Smooth muscle cell (in vitro differentiated cells): ENCODE measurements around the gene CHD5. TPM values are rescaled to one million over a fixed set of nuclear protein-coding genes. Genes with fewer than 3 reads are reported as not detected.

Experiments used
- DNase-seq: peaks from one replicate; lab custom pipeline; 2025; ENCODE audit not compliant: unreplicated experiment; lab: John Stamatoyannopoulos, UW
- H2AFZ ChIP-seq: fragments of 200-600 bp; sonication (generic); 2 replicates; pipeline ENCODE4 v1.6.0; 2016; ENCODE audit warnings: antibody characterized with exemption, low read depth, mild to moderate bottlenecking
- H3F3A ChIP-seq: fragments of 200-600 bp; sonication (generic); 2 replicates; pipeline ENCODE4 v1.6.0; 2017; ENCODE audit warnings: antibody characterized with exemption, low read depth
- H3K27ac ChIP-seq: fragments of 200-600 bp; sonication (generic); 2 replicates; pipeline ENCODE4 v1.5.1; 2016; ENCODE audit warnings: low read depth, mild to moderate bottlenecking
- H3K27me3 ChIP-seq: fragments of 200-600 bp; sonication (generic); 2 replicates; pipeline ENCODE4 v1.6.1; 2016; ENCODE audit warnings: low read depth, mild to moderate bottlenecking
- H3K36me3 ChIP-seq: fragments of 200-600 bp; sonication (generic); 2 replicates; pipeline ENCODE4 v1.5.1; 2016; ENCODE audit warnings: low read depth
- H3K4me1 ChIP-seq: fragments of 200-600 bp; sonication (generic); 2 replicates; pipeline ENCODE4 v1.5.1; 2016; ENCODE audit warnings: low read depth
- H3K4me2 ChIP-seq: fragments of 200-600 bp; sonication (generic); 2 replicates; pipeline ENCODE4 v1.6.0; 2016; ENCODE audit warnings: mild to moderate bottlenecking
- H3K4me3 ChIP-seq: fragments of 200-600 bp; sonication (generic); 2 replicates; pipeline ENCODE4 v1.5.1; 2016; ENCODE audit warnings: mild to moderate bottlenecking
- H3K79me2 ChIP-seq: fragments of 200-600 bp; sonication (generic); 2 replicates; pipeline ENCODE4 v1.6.0; 2016; ENCODE audit warnings: low read depth, mild to moderate bottlenecking
- H3K9ac ChIP-seq: fragments of 200-600 bp; sonication (generic); 2 replicates; pipeline ENCODE4 v1.6.0; 2016; ENCODE audit warnings: low read depth
- H3K9me3 ChIP-seq: fragments of 200-600 bp; sonication (generic); replicated peaks from 2 replicates; pipeline ENCODE4 v1.5.1; 2016; ENCODE audit warnings: low read depth
- H4K20me1 ChIP-seq: fragments of 200-600 bp; sonication (generic); 2 replicates; pipeline ENCODE4 v1.6.0; 2016; ENCODE audit warnings: low read depth
- CTCF ChIP-seq: fragments of 200-600 bp; sonication (generic); IDR thresholded peaks from 2 replicates; pipeline ENCODE4 v1.5.1; 2017; ENCODE audit warnings: borderline replicate concordance, mild to moderate bottlenecking, antibody characterized with exemption; ENCODE audit not compliant: insufficient read depth, poor library complexity, severe bottlenecking
- WGBS: methylation state at CpG from one replicate; pipeline ENCODE4 v1.1.7; 2016; ENCODE audit warnings: low lambda C conversion rate; 5-methylcytosine and 5-hydroxymethylcytosine counted together
- polyA plus RNA-seq: library from polyadenylated mRNA; unstranded; fragments of >200 nt; fragmentation: Nextera tagmentation; extraction: Ambion mirVana; gene quantifications from 2 replicates; pipeline ENCODE4 v1.2.1, GENCODE V29; 2016
- total RNA-seq: library from RNA; depleted of rRNA; stranded (reverse); fragments of >200 nt; gene quantifications from 2 replicates; pipeline ENCODE4 v1.2.3, GENCODE V29; 2014

The CHD5 gene
- total and polyA plus RNA-seq, 2 experiments from 2014 or later, result 0.40 TPM; not detected in 1

GRCh38 chr1:6151291-6151822 lies 28.8 kb downstream of the CHD5 start:
- Histone ChIP-seq H3K79me2 (no peaks in the 10 kb centered on the region), H3K27me3 (peaks cover 25% of the 10 kb centered on the region), H4K20me1 (no peaks in the 10 kb centered on the region), H3K4me3 (no peak overlapping the region), H3F3A (no peaks in the 10 kb centered on the region), H3K9me3 (no peaks in the 10 kb centered on the region), H3K27ac (no peak overlapping the region), H2AFZ (no peak overlapping the region), H3K36me3 (no peaks in the 10 kb centered on the region), H3K4me1 (no peaks in the 10 kb centered on the region), H3K4me2 (no peak overlapping the region), H3K9ac (no peak overlapping the region)
- no peak for DNase-seq
- 85% methylated on average over 9 of the region's 9 CpGs for WGBS
- no peak for TF ChIP-seq CTCF

- WGBS, result 93% methylated on average over 11 of the region's 11 CpGs
- DNase-seq, result no peak
Observed at GRCh38 chr1:6150006-6150938, 29.8 kb downstream of the CHD5 start.

DNA sequence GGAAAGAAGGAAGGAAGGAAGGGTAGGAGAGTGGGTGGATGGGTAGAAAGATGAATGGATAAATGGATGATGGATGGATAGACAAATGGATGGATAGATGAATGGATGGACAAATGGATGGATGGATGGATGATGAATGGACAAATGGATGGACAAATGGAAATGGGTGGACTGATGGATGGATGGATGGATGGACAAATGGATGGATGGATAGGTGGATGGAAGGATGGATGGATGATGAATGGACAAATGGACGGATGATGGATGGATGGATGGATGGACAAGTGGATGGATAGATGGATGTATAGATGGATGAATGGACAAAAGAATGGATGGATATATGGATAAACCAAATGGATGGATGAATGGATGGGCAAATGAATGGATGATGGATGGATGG lies 30.5 kb downstream of the CHD5 start:
- Histone ChIP-seq H3K4me3 (no peak overlapping the region), H3K27me3 (peaks cover 25% of the 10 kb centered on the region), H3F3A (no peaks in the 10 kb centered on the region), H3K79me2 (no peaks in the 10 kb centered on the region), H3K4me1 (no peaks in the 10 kb centered on the region), H4K20me1 (no peaks in the 10 kb centered on the region), H3K27ac (no peak overlapping the region), H3K4me2 (no peak overlapping the region), H3K9ac (no peak overlapping the region), H3K9me3 (no peaks in the 10 kb centered on the region), H2AFZ (no peak overlapping the region), H3K36me3 (no peaks in the 10 kb centered on the region)
- DNase-seq, result no peak
- 100% methylated on average over 1 of the region's 1 CpG for WGBS
- no peak for TF ChIP-seq CTCF

More at GRCh38 chr1:6150006-6150938, 29.8 kb downstream of the CHD5 start:
- H2AFZ ChIP-seq, result no peak overlapping the region
- H3K9ac ChIP-seq, result no peak overlapping the region
- H3K27ac ChIP-seq, result no peak overlapping the region
- no peaks in the 10 kb centered on the region for H3F3A ChIP-seq
- H3K79me2 ChIP-seq, result no peaks in the 10 kb centered on the region
- H4K20me1 ChIP-seq, result no peaks in the 10 kb centered on the region
- no peak overlapping the region for H3K4me3 ChIP-seq
- no peak overlapping the region for H3K4me2 ChIP-seq
- H3K4me1 ChIP-seq, result no peaks in the 10 kb centered on the region
- peaks cover 25% of the 10 kb centered on the region for H3K27me3 ChIP-seq
- no peaks in the 10 kb centered on the region for H3K36me3 ChIP-seq
- no peak for TF ChIP-seq CTCF
- no peaks in the 10 kb centered on the region for H3K9me3 ChIP-seq
